Right atrium auricular region (tissue), 2 donors: ENCODE results near the gene TMPRSS13. TPM values are rescaled to one million over a fixed set of nuclear protein-coding genes. Genes with fewer than 3 reads are reported as not detected.

ENCODE experiments used
- DNase-seq: peaks from one replicate; pipeline ENCODE4 v3.0.0-alpha.2; 2019; ENCODE audit warnings: low spot score
- H3K27ac ChIP-seq, 2 donors: fragments of 200-600 bp; sonication (generic); 1 replicate in 1 of 2; 2 replicates in 1 of 2; pipeline ENCODE4 v1.5.1; 2016 to 2019
- H3K27me3 ChIP-seq, 2 donors: fragments of 200-600 bp; sonication (generic); one replicate each; pipeline versions ENCODE4 v1.5.1 to v1.6.0; 2017 to 2019
- H3K36me3 ChIP-seq: fragments of 200-600 bp; sonication (generic); one replicate; pipeline ENCODE4 v1.5.1; 2016
- H3K4me1 ChIP-seq, 2 donors: fragments of 200-600 bp; sonication (generic); one replicate each; pipeline versions ENCODE4 v1.5.1 to v1.6.0; 2017 to 2019
- H3K4me3 ChIP-seq, 2 donors: fragments of 200-600 bp; sonication (generic); 1 replicate in 1 of 2; 2 replicates in 1 of 2; pipeline ENCODE4 v1.5.1; 2017 to 2019; ENCODE audit warnings: mild to moderate bottlenecking in 1 of 2, moderate library complexity in 1 of 2
- H3K9me3 ChIP-seq, 2 donors: fragments of 200-600 bp; sonication (generic); one replicate each; pipeline ENCODE4 v1.5.1; 2019
- CTCF ChIP-seq, 2 donors: fragments of 200-600 bp; sonication (generic); IDR thresholded peaks; one replicate each; pipeline ENCODE4 v1.5.1; 2019; ENCODE audit warnings: antibody characterized with exemption in 2 of 2
- total RNA-seq, 2 donors: library from RNA; depleted of rRNA; stranded (reverse); fragments of >200 nt; gene quantifications; one replicate each; pipeline ENCODE4 v1.1.0, GENCODE V29; 2016

Gene TMPRSS13
- total RNA-seq, 2 donors from 2014 or later = not detected

- Histone ChIP-seq H3K36me3 (no peaks in the 10 kb centered on the region), H3K9me3 (peaks cover 0 to 9% of the 10 kb centered on the region in 2 donors), H3K4me1 (peaks cover 0 to 7% of the 10 kb centered on the region in 2 donors), H3K27ac (no peak overlapping the region), H3K27me3 (no peaks in the 10 kb centered on the region), H3K4me3 (no peak overlapping the region)
- peak; percentile 88 to 99 for TF ChIP-seq CTCF (IDR thresholded peaks at IDR 0.05)
- DNase-seq = peak; percentile 94
These were observed 17.8 kb upstream of the TMPRSS13 start for GRCh38 chr11:117946842-117947526.

- H3K27me3 ChIP-seq = no peaks in the 10 kb centered on the region
- peak; percentile 51 for DNase-seq
- H3K4me1 ChIP-seq = peaks cover 0 to 7% of the 10 kb centered on the region in 2 donors
- H3K27ac ChIP-seq = no peak overlapping the region
- TF ChIP-seq CTCF (IDR thresholded peaks at IDR 0.05) = no peak
- no peaks in the 10 kb centered on the region for H3K36me3 ChIP-seq
- no peak overlapping the region for H3K4me3 ChIP-seq
- H3K9me3 ChIP-seq = peaks cover 0 to 9% of the 10 kb centered on the region in 2 donors
These were observed 17.1 kb upstream of the TMPRSS13 start for GRCh38 chr11:117946156-117946841.

GRCh38 chr11:117945047-117945810, 16.0 kb upstream of the TMPRSS13 start:
- H3K4me1 ChIP-seq = peaks cover 0 to 7% of the 10 kb centered on the region in 2 donors
- H3K9me3 ChIP-seq = peaks cover 0 to 9% of the 10 kb centered on the region in 2 donors
- no peaks in the 10 kb centered on the region for H3K36me3 ChIP-seq
- no peak overlapping the region for H3K4me3 ChIP-seq
- DNase-seq = peak; percentile 18
- H3K27me3 ChIP-seq = no peaks in the 10 kb centered on the region
- TF ChIP-seq CTCF (IDR thresholded peaks at IDR 0.05) = no peak
- no peak overlapping the region for H3K27ac ChIP-seq

- peaks cover 0 to 7% of the 10 kb centered on the region in 2 donors for H3K4me1 ChIP-seq
These were observed 15.4 kb upstream of the TMPRSS13 start for GRCh38 chr11:117944554-117944953.

More at GRCh38 chr11:117944554-117944953, 15.4 kb upstream of the TMPRSS13 start:
- no peaks in the 10 kb centered on the region for H3K36me3 ChIP-seq
- no peak for DNase-seq
- H3K9me3 ChIP-seq = peaks cover 0 to 9% of the 10 kb centered on the region in 2 donors
- H3K27me3 ChIP-seq = no peaks in the 10 kb centered on the region
- H3K4me3 ChIP-seq = no peak overlapping the region
- TF ChIP-seq CTCF (IDR thresholded peaks at IDR 0.05) = no peak
- no peak overlapping the region for H3K27ac ChIP-seq
